GM04504 (cell line): ENCODE data around the gene ELOA2.
"Not testable (repeated sequence)": the region's sequence is repeated elsewhere in the genome, so short reads cannot be mapped to it uniquely, and the experiment has no call there.

Experiments
- DNase-seq: peaks from one replicate; pipeline ENCODE4 v3.0.0-alpha.2; 2012; ENCODE audit warnings: low read depth

Gene ELOA2

GRCh38 chr18:47035156-47035671, at the start of gene ELOA2:
ELOA2 (minus strand) TSS chr18:47035621; CDS start chr18:47035264, 357 bp downstream.
- no peak for DNase-seq

- DNase-seq, result no peak
Observed at GRCh38 chr18:47081578-47081977, 46.2 kb upstream of the ELOA2 start.

- DNase-seq, result no peak
Observed at GRCh38 chr18:47080872-47081271, 45.5 kb upstream of the ELOA2 start.

- DNase-seq, result no peak
Observed at GRCh38 chr18:47077111-47077510, 41.7 kb upstream of the ELOA2 start.

GRCh38 chr18:47075098-47075883, 39.9 kb upstream of the ELOA2 start:
- no peak for DNase-seq

GRCh38 chr18:47067648-47068047, 32.2 kb upstream of the ELOA2 start:
- DNase-seq, result no peak

GRCh38 chr18:47063096-47063495, 27.7 kb upstream of the ELOA2 start:
- DNase-seq, result no peak

- no peak for DNase-seq
Observed at GRCh38 chr18:47062471-47062870, 27.1 kb upstream of the ELOA2 start.

GRCh38 chr18:47054369-47054768, 18.9 kb upstream of the ELOA2 start:
- DNase-seq, result no peak

GRCh38 chr18:47050468-47050867, 15.0 kb upstream of the ELOA2 start:
- peak; percentile 23 for DNase-seq

- DNase-seq, result no peak
Observed at GRCh38 chr18:47040982-47041381, 5.6 kb upstream of the ELOA2 start.

GRCh38 chr18:47036927-47037578, 1.6 kb upstream of the ELOA2 start:
- no peak for DNase-seq

GRCh38 chr18:47036298-47036874, 965 bp upstream of the ELOA2 start:
- peak; percentile 15 for DNase-seq

- not testable (repeated sequence) for DNase-seq
Observed at GRCh38 chr18:47034591-47034990, 830 bp downstream of the ELOA2 start.

- no peak for DNase-seq
Observed at GRCh38 chr18:47032945-47033344, 2.5 kb downstream of the ELOA2 start.

- DNase-seq, result not testable (repeated sequence)
Observed at GRCh38 chr18:47030887-47031286, 4.5 kb downstream of the ELOA2 start.

- DNase-seq, result not testable (repeated sequence)
Observed at GRCh38 chr18:47029684-47030353, 5.6 kb downstream of the ELOA2 start.

GRCh38 chr18:47028738-47029137, 6.7 kb downstream of the ELOA2 start:
- DNase-seq, result not testable (repeated sequence)

- not testable (repeated sequence) for DNase-seq
Observed at GRCh38 chr18:47025557-47026174, 9.8 kb downstream of the ELOA2 start.

- not testable (repeated sequence) for DNase-seq
Observed at GRCh38 chr18:47023769-47024465, 11.5 kb downstream of the ELOA2 start.

GRCh38 chr18:47022821-47023220, 12.6 kb downstream of the ELOA2 start:
- DNase-seq, result not testable (repeated sequence)
